HFF-Myc (cell line): ENCODE results near the gene MRPS21.

ENCODE experiments used
- DNase-seq: peaks from one replicate; pipeline ENCODE4 v3.0.0-alpha.2; 2011; ENCODE audit warnings: low read depth; ENCODE audit errors: extremely low read depth
- H3K4me3 ChIP-seq: replicated peaks from 2 replicates; pipeline ENCODE4 v1.5.1; 2011; ENCODE audit warnings: low read depth, mild to moderate bottlenecking, control low read depth, low read length
- TF ChIP-seq, protein P1 (sequence below): IDR thresholded peaks from 2 replicates; pipeline ENCODE4 v1.5.1; 2012; ENCODE audit warnings: mild to moderate bottlenecking, low read depth, low read length, control low read depth; ENCODE audit errors: missing control alignments

Gene MRPS21

DNA sequence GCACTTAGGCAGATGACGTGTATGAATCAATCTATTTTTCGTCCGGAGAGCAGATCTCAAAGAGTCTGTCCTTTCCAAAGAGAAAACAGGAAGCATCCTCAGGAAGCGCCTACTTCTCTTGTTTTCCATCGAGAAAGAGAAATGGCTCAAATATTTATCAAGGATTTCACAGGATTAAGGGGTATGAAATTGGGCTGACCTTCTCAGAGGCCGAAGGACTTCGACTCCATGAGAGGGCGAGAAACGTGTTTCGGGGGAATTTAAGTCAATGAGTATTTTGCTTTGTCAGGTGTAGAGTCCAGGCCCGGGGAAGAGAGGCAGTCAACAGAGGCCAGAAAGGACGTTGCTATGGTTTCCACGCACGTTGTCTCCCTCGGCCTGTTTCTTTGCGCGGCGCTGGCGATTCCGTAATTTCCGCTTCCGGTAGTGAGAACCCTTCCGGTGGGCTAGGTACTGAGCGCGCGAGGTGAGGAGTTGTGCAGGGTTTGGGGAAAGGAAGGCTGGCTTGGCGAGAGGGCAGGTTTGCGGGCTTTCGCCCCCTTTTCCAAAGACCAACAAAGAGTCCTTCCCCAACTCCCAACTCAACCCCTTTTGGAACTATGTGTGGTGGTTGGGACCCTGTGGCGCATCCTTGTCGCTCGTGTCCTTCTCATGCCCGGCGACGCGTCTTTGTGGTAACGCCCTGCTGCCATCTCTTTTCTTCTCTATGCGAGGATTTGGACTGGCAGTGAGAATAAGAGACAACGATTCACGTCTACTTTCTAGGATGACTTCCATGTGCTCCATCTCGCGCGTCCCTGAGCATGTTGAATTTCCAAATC lies at the start of gene MRPS21:
TSS of gene MRPS21 (plus strand) at position 429 of the 821 bp plus-strand sequence. CDS start 506 bp downstream, outside the sequence.
- H3K4me3 ChIP-seq = peak within 1 kb of the TSS; percentile 97
- peak; percentile 89 for DNase-seq
- TF ChIP-seq, protein P1, sequence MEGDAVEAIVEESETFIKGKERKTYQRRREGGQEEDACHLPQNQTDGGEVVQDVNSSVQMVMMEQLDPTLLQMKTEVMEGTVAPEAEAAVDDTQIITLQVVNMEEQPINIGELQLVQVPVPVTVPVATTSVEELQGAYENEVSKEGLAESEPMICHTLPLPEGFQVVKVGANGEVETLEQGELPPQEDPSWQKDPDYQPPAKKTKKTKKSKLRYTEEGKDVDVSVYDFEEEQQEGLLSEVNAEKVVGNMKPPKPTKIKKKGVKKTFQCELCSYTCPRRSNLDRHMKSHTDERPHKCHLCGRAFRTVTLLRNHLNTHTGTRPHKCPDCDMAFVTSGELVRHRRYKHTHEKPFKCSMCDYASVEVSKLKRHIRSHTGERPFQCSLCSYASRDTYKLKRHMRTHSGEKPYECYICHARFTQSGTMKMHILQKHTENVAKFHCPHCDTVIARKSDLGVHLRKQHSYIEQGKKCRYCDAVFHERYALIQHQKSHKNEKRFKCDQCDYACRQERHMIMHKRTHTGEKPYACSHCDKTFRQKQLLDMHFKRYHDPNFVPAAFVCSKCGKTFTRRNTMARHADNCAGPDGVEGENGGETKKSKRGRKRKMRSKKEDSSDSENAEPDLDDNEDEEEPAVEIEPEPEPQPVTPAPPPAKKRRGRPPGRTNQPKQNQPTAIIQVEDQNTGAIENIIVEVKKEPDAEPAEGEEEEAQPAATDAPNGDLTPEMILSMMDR = no peak

DNA sequence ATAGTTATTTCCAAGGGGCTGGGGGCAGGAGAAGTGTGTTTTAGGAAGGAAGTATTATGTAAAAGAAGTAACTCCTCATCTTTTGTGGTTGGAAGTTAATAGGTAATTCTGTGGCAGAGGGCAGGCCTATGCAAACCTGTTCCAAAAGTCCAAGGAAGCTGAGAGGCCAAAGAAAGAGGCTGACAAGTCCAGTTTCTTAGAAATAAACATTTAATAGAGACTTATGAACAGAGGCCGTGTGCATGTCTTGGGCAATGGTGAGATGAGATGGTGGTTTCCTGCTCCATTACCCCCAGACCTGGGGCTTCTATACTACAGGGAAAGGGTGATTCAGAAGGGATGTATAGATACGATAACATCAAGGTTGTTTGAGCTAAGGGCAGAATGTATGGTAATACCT lies 43.7 kb upstream of the MRPS21 start:
- TF ChIP-seq, protein P1 = no peak
- no peak for DNase-seq
- H3K4me3 ChIP-seq = no peak overlapping the region

DNA sequence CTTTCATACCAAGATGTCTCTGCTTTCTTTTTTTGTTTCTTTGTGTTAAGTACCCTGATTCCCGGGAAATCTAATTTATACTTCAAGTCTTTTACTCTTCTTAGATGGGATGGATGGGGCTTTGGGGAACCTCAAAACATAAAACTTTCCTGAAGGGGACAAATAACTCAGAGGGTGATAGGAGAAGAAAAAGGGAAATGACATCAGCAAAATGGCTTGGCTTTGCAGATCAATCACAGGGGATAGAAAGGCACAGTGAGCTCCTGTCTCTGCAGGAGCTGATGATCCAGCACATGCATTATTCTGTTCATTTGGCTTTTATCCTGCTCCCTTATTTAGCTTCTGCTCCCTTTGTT lies 37.5 kb upstream of the MRPS21 start:
- TF ChIP-seq, protein P1 = no peak
- no peak overlapping the region for H3K4me3 ChIP-seq
- no peak for DNase-seq

DNA sequence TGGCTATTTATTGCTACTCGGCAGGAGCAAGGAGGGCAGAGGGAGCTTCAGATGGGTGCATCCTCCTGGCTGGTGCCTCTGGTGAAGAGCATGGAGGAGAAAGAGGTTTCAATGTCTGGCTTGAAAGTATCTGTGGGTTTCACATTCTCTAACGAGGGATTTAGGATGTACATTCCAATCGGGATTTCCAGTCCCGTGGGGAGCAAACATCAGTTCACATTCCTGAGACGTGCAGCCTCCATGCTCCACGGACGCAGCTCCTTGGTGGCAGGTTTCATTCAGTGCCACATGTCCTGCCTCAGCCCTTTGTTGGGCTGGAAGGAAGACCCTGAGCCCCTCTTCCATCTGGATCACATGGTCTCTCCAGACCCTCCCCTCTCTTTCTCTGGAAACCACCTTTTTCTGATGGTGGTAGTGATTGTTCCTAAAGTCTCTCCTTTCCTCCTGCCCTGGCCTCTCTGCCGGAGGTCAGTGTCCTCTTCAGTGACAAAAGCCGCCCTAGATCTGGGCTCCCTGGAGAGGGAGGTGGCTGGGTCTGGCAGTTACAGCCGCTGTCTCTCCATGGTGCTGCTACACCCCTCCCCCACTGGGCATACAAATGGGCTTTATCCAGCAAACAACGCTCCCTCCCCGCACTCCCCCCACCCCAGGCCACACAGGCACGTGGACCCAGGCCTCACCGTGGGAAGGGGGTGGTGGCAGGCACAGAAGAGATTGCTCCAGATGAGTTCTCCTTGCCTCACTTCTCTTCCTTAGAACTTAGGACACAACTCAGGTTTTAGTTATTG lies 36.9 kb upstream of the MRPS21 start:
- no peak overlapping the region for H3K4me3 ChIP-seq
- TF ChIP-seq, protein P1 = no peak
- DNase-seq = no peak

DNA sequence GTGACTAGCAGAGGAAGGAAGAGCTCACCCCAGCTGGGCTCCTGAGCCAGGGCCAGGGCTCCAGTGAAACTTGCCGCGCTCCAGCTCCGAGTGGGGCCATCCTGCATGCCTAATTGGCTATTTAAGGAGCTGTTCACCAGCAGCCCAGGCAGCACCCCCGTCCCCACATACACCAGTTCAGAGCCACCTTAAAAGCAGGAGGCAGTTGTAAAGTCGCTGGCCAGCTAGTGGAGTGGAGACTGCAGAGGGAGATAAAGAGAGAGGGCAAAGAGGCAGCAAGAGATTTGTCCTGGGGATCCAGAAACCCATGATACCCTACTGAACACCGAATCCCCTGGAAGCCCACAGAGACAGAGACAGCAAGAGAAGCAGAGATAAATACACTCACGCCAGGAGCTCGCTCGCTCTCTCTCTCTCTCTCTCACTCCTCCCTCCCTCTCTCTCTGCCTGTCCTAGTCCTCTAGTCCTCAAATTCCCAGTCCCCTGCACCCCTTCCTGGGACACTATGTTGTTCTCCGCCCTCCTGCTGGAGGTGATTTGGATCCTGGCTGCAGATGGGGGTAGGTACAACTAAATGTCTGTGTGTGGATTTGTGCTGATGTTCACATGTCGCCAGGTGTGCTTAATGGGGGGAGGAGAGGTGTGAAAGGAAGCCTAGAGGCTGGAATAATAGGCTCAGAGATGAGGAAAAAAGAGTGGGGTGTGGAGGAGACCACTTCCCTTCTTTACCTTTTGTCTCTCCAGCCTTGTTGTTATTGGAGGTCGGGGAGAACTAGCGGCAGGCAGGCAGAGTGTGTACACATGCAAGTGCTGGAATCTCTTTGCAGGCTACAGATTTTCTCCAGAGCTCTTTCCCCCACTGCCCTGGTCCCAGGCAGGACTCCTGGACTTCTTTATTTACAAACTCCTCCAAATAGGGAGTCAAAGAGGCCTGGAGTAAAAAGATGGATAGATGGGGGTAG lies 35.8 kb upstream of the MRPS21 start, which contains the start of gene CA14:
TSS of gene CA14 (plus strand) at position 151 of the 962 bp plus-strand sequence. CDS start at position 506, 355 bp downstream.
- DNase-seq = no peak
- no peak within 1 kb of the TSS for H3K4me3 ChIP-seq
- TF ChIP-seq, protein P1 = no peak

DNA sequence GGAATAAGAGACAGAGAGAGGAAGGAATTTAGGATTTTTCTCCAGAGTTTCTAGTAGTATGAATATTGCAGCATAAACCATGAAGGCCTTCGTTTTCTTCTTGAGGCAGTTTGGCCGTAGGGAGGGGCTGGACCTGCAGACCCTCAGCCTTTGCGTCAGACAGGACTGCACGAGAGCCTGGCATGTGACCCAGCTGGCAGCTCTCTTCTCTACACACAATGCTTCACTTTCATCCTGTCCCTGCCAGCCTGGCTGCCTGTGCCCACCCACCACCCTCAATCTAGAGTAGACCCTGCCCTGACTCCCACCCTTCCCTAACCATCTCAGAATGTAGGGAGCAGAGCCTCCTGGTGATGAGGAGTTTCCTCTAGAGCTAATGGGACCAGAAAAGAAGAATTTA lies 34.4 kb upstream of the MRPS21 start:
- no peak for DNase-seq
- no peak overlapping the region for H3K4me3 ChIP-seq
- TF ChIP-seq, protein P1 = no peak
